Progenitor cell of endocrine pancreas (in vitro differentiated cells): ENCODE data around the gene PRSS50. TPM values are rescaled to one million over a fixed set of nuclear protein-coding genes. Genes with fewer than 3 reads are reported as not detected.

Experiments
- DNase-seq: peaks from one replicate; pipeline ENCODE4 v3.0.0; 2021; ENCODE audit warnings: low spot score; ENCODE audit not compliant: unreplicated experiment
- H3K27ac Mint-ChIP-seq: 2 replicates; pipeline ENCODE4 v1.8.0; 2021; ENCODE audit warnings: mild to moderate bottlenecking, moderate library complexity, mixed read lengths
- H3K27me3 Mint-ChIP-seq: 2 replicates; pipeline ENCODE4 v1.8.0; 2021; ENCODE audit warnings: mixed read lengths
- H3K36me3 Mint-ChIP-seq: 2 replicates; pipeline ENCODE4 v1.8.0; 2022; ENCODE audit warnings: mixed read lengths; ENCODE audit not compliant: insufficient read depth
- H3K4me1 Mint-ChIP-seq: 2 replicates; pipeline ENCODE4 v1.8.0; 2021; ENCODE audit warnings: low read depth, mixed read lengths
- H3K4me3 Mint-ChIP-seq: 2 replicates; pipeline ENCODE4 v1.8.0; 2021; ENCODE audit warnings: low read depth, mild to moderate bottlenecking, moderate library complexity, mixed read lengths
- H3K9me3 Mint-ChIP-seq: 2 replicates; pipeline ENCODE4 v1.8.0; 2021; ENCODE audit warnings: low read depth, mixed read lengths
- total RNA-seq: library from RNA; stranded (reverse); gene quantifications from 2 replicates; pipeline ENCODE4 v1.2.1, GENCODE V29; 2021
- TF ChIP-seq, protein P1 (sequence below): fragments of 200-600 bp; sonication (generic); IDR thresholded peaks from one replicate; pipeline ENCODE4 v1.5.0; 2021; ENCODE audit warnings: antibody characterized with exemption, mild to moderate bottlenecking; ENCODE audit not compliant: unreplicated experiment

Gene PRSS50
- total RNA-seq, 1 donor from 2014 or later: 1.9 TPM

- DNase-seq: no peak
- Mint-ChIP-seq H3K9me3 (no peaks in the 10 kb centered on the region), H3K27me3 (peaks cover 78% of the 10 kb centered on the region), H3K4me3 (no peak overlapping the region), H3K27ac (no peak overlapping the region), H3K4me1 (peaks cover 4% of the 10 kb centered on the region), H3K36me3 (no peaks in the 10 kb centered on the region)
- TF ChIP-seq, protein P1, sequence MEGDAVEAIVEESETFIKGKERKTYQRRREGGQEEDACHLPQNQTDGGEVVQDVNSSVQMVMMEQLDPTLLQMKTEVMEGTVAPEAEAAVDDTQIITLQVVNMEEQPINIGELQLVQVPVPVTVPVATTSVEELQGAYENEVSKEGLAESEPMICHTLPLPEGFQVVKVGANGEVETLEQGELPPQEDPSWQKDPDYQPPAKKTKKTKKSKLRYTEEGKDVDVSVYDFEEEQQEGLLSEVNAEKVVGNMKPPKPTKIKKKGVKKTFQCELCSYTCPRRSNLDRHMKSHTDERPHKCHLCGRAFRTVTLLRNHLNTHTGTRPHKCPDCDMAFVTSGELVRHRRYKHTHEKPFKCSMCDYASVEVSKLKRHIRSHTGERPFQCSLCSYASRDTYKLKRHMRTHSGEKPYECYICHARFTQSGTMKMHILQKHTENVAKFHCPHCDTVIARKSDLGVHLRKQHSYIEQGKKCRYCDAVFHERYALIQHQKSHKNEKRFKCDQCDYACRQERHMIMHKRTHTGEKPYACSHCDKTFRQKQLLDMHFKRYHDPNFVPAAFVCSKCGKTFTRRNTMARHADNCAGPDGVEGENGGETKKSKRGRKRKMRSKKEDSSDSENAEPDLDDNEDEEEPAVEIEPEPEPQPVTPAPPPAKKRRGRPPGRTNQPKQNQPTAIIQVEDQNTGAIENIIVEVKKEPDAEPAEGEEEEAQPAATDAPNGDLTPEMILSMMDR: no peak
Observed at GRCh38 chr3:46678280-46678679, 39.4 kb downstream of the PRSS50 start.

- no peak overlapping the region for H3K4me3 Mint-ChIP-seq
- H3K9me3 Mint-ChIP-seq: no peaks in the 10 kb centered on the region
- no peaks in the 10 kb centered on the region for H3K36me3 Mint-ChIP-seq
- no peak overlapping the region for H3K27ac Mint-ChIP-seq
- no peak for DNase-seq
- TF ChIP-seq, protein P1: no peak
- H3K27me3 Mint-ChIP-seq: peaks cover 78% of the 10 kb centered on the region
- peaks cover 4% of the 10 kb centered on the region for H3K4me1 Mint-ChIP-seq
Observed at GRCh38 chr3:46677411-46677726, 40.3 kb downstream of the PRSS50 start.

DNA sequence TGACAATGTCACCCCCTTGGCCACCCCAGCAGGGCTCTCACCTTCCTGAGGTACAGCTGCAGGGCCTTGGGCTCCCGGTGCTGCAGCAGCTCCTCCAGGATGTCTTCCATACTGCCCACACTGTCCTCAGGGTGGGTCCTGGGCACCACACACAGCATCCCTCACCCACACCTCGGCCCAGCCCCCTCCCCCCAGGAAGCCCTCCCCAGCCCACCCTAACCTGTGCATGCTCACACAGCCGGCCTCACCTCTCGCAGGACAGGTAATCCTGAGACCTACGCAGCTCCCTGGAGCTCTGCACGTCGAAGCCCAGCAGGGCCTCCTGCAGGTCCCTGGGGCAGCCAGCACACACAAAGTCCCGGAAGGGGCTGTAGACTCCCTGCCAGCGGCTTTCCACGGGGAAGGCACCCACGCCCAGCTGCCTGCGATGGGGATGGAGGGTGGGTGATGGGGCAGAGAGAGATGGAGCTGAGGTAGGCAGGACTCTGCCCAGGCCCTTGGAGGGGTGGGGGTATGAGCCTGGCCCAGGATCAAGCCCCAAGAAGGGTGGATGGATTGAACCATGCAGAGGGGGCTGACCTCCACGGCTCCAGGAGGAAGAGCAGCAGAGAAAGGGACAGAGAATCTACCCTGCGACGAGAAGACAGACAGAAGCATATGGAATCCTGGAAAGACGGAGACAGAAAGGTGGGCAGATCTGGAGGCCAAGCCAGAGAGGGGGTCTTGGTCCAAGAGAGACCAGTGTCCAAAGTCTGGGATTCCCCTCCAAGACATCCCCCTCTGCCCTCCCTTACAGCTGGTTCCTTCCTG, 40.9 kb downstream of the PRSS50 start:
- Mint-ChIP-seq H3K27ac (no peak overlapping the region), H3K27me3 (peaks cover 77% of the 10 kb centered on the region), H3K4me3 (no peak overlapping the region), H3K9me3 (no peaks in the 10 kb centered on the region), H3K4me1 (peaks cover 4% of the 10 kb centered on the region), H3K36me3 (no peaks in the 10 kb centered on the region)
- TF ChIP-seq, protein P1: no peak
- no peak for DNase-seq

GRCh38 chr3:46675843-46676567, 41.7 kb downstream of the PRSS50 start:
- Mint-ChIP-seq H3K27me3 (peaks cover 78% of the 10 kb centered on the region), H3K4me1 (peaks cover 4% of the 10 kb centered on the region), H3K4me3 (no peak overlapping the region), H3K27ac (no peak overlapping the region), H3K9me3 (no peaks in the 10 kb centered on the region), H3K36me3 (no peaks in the 10 kb centered on the region)
- TF ChIP-seq, protein P1: no peak
- no peak for DNase-seq

- H3K4me1 Mint-ChIP-seq: peaks cover 4% of the 10 kb centered on the region
- H3K27ac Mint-ChIP-seq: no peak overlapping the region
- H3K27me3 Mint-ChIP-seq: peaks cover 76% of the 10 kb centered on the region
- H3K36me3 Mint-ChIP-seq: no peaks in the 10 kb centered on the region
- no peaks in the 10 kb centered on the region for H3K9me3 Mint-ChIP-seq
- DNase-seq: no peak
- H3K4me3 Mint-ChIP-seq: no peak overlapping the region
- TF ChIP-seq, protein P1: no peak
Observed at GRCh38 chr3:46675426-46675825, 42.2 kb downstream of the PRSS50 start.
